ENCODE data around the gene TIMM23. TPM values are rescaled to one million over a fixed set of nuclear protein-coding genes. Genes with fewer than 3 reads are reported as not detected.
"Not testable (repeated sequence)": the region's sequence is repeated elsewhere in the genome, so short reads cannot be mapped to it uniquely, and the experiment has no call there.

The TIMM23 gene
- total and polyA plus RNA-seq, 11 donors, result 73.9 to 123 (median 85.1) TPM

DNA sequence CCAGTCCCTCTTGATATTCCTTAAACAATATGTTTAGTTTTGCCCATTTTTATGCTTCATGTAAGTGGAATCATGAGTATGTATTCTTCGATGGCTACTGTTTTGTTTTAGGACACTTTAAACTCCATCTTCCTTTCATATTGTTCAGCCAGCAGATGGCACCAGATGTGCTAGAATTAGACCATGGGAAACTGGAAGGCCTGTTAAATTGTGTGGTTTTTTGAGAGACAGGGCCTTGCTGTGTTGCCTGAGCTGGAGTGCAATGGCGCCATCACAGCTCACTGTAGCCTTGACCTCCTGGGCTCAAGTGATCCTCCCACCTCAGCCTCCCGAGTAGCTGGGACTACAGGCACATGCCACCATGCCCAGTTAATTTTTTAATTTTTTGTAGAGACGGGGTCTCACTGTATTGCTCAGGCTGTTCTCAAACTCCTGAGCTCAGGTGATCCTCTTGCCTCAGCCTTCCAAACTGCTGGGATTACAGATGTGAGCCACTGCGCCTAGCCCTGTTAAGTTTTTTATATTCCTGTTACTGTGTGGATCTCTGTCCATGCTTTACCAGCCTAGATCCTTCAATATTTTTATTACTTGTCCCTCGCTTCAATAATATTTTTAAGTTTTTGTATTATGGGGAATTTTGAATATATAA, 11.4 kb downstream of the TIMM23 start:
- DNase-seq (peak in 2 of 5 donors; percentile 30 to 36), ATAC-seq (peak in 3 of 4 donors; percentile 62 to 80 (median 71))

DNA sequence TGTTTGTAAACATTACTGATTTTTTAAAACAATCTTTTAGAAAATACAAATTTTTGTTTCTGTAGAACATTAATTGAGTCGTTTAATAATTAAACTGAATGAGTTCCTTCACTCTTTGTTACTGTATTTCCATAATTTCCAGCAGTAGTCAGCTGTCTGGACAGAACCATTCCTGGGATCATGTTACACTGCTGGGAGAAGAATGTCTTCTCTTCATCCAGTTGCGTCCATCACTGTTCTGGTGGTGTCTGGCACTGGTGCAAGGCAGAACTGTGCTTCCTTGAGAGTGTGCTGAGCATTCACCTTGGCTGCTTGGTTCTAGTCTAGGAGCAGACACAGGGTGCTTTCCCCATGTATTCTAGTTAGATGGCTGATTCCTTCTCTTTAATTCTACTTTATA, 12.2 kb downstream of the TIMM23 start:
- H3K36me3 ChIP-seq, result peaks cover 0 to 80% (median 47%) of the 10 kb centered on the region in 9 donors
- H3K9me3 ChIP-seq; intact Hi-C loops (cut with DNase I); H3K27ac ChIP-seq; DNase-seq; H3K27me3 ChIP-seq; H3K4me1 ChIP-seq; ATAC-seq; H3K4me3 ChIP-seq: not testable (repeated sequence)
- WGBS, 4 donors, result 70 to 80% (median 75%) methylated on average over 2 of the region's 2 CpGs

More for the DNA sequence above, 11.4 kb downstream of the TIMM23 start:
- H3K27me3 ChIP-seq; intact Hi-C loops (cut with DNase I); H3K27ac ChIP-seq; H3K4me3 ChIP-seq; H3K9me3 ChIP-seq; H3K4me1 ChIP-seq: not testable (repeated sequence)
- 71 to 83% (median 75%) methylated on average over 5 to 6 of the region's 6 CpGs for WGBS, 4 donors
- TF ChIP-seq CTCF (IDR thresholded peaks at IDR 0.05), result peak in 10 of 12 donors; percentile 15 to 50 (median 35)
- peaks cover 0 to 77% (median 40%) of the 10 kb centered on the region in 9 donors for H3K36me3 ChIP-seq

- H3K27me3 ChIP-seq; intact Hi-C loops (cut with DNase I); H3K27ac ChIP-seq; H3K4me3 ChIP-seq; ATAC-seq; DNase-seq; H3K9me3 ChIP-seq; H3K4me1 ChIP-seq: not testable (repeated sequence)
- 67 to 83% (median 73%) methylated on average over 3 of the region's 3 CpGs for WGBS, 4 donors
- peaks cover 0 to 83% (median 48%) of the 10 kb centered on the region in 9 donors for H3K36me3 ChIP-seq
Observed at GRCh38 chr10:45985590-45985989, 13.3 kb downstream of the TIMM23 start.

GRCh38 chr10:45997557-45997956, 25.3 kb downstream of the TIMM23 start:
- Histone ChIP-seq H3K36me3 (peaks cover 0 to 76% (median 60%) of the 10 kb centered on the region in 9 donors), H3K4me1 (no peaks in the 10 kb centered on the region), H3K4me3 (no peak overlapping the region), H3K27me3 (no peaks in the 10 kb centered on the region), H3K27ac (no peak overlapping the region), H3K9me3 (no peaks in the 10 kb centered on the region)
- WGBS, 4 donors, result 95 to 97% (median 96%) methylated on average over 4 of the region's 4 CpGs
- DNase-seq (no peak), ATAC-seq (no peak)
- intact Hi-C loops (cut with DNase I), result no loop called here
- TF ChIP-seq CTCF (IDR thresholded peaks at IDR 0.05), result no peak
- TF ChIP-seq POLR2A (IDR thresholded peaks at IDR 0.05), result no peak

DNA sequence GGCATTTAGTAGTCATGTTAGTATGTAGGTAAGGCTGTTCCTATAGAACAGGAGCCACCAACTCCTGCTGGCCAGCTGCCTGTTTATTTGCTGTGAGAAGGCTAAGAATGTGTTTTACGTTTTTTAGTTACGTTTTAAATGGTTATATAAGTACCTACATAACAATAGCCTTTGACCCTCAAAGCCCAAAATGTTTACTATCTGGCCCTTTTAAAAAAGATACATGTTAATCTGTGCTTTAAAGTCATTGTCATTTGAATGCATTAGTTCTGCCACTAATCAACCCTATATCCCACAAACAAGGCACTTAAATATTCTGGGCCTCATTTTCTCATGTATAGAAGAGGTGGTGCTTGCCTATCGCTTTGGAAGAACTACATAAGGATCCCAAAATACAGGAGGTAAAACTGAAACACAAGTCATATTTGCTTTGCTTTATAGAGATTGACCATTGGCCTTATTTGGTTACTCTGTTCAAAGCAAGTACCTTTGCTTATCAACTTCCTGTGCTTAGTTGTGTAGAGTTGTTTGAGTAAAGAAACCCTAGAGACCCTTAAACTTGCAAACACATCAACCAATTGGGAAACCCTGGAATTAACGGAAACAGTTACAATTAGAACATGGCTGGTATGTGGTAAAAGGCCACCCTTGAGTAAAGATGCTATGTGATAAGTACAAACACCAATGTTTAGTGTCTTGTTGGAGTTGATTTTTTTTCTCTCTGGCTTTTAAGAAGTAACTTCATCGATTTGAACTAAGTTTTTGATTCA, 25.9 kb downstream of the TIMM23 start:
- no peaks in the 10 kb centered on the region for H3K4me1 ChIP-seq
- H3K36me3 ChIP-seq, result peaks cover 0 to 76% (median 66%) of the 10 kb centered on the region in 9 donors

DNA sequence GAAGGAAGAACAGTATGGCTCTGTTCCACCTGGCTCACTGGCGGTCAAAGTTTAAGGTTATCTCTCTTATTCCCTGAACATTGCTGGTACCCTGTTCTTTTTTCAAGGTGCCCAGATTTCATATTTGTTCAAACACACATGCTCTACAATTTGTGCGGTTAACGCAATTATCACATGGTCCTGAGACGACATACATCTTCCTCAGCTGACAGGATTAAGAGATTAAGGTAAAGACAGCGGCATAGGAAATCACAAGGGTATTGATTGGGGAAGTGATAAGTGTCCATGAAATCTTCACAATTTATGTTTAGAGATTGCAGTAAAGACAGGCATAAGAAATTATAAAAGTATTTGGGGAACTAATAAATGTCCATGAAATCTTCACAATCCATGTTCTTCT, 27.7 kb downstream of the TIMM23 start:
- ATAC-seq; H3K4me3 ChIP-seq; H3K9me3 ChIP-seq; DNase-seq; intact Hi-C loops (cut with DNase I); H3K27me3 ChIP-seq; H3K27ac ChIP-seq; H3K4me1 ChIP-seq: not testable (repeated sequence)
- WGBS, 4 donors, result 96 to 98% (median 97%) methylated on average over 5 of the region's 5 CpGs
- peaks cover 0 to 81% (median 76%) of the 10 kb centered on the region in 9 donors for H3K36me3 ChIP-seq

More for the DNA sequence above, 25.9 kb downstream of the TIMM23 start:
- 88 to 92% (median 90%) methylated on average over 5 of the region's 5 CpGs for WGBS, 4 donors
- Histone ChIP-seq H3K27me3 (no peaks in the 10 kb centered on the region), H3K9me3 (no peaks in the 10 kb centered on the region), H3K4me3 (no peak overlapping the region), H3K27ac (no peak overlapping the region)
- DNase-seq (no peak), ATAC-seq (no peak)
- intact Hi-C loops (cut with DNase I), result no loop called here
- TF ChIP-seq CTCF (IDR thresholded peaks at IDR 0.05), result no peak
- no peak for TF ChIP-seq POLR2A (IDR thresholded peaks at IDR 0.05)
